ENCODE results near the gene GRIN2C. TPM values are rescaled to one million over a fixed set of nuclear protein-coding genes. Genes with fewer than 3 reads are reported as not detected.
A peak's percentile ranks its signal among the peaks of the same experiment; 100 is the strongest.

GRIN2C gene
- total RNA-seq, 1 donor from 2014 or later = 0.05 TPM

- H3K9me3 Mint-ChIP-seq = no peaks in the 10 kb centered on the region
- H3K27me3 Mint-ChIP-seq = peaks cover 17% of the 10 kb centered on the region
- no peak overlapping the region for H3K27ac Mint-ChIP-seq
- DNase-seq = no peak
- peaks cover 15% of the 10 kb centered on the region for H3K4me1 Mint-ChIP-seq
- peaks cover 19% of the 10 kb centered on the region for H3K36me3 Mint-ChIP-seq (ENCODE audit: low read depth)
- intact Hi-C loops (cut with micrococcal nuclease) = loop anchor here (2.0 kb wide), 2 partner anchors 120 to 208 kb away; no protein-coding TSS in a partner anchor
- H3K4me3 Mint-ChIP-seq = no peak overlapping the region
Observed at GRCh38 chr17:74864297-74864865, 4.7 kb upstream of the GRIN2C start.

DNA sequence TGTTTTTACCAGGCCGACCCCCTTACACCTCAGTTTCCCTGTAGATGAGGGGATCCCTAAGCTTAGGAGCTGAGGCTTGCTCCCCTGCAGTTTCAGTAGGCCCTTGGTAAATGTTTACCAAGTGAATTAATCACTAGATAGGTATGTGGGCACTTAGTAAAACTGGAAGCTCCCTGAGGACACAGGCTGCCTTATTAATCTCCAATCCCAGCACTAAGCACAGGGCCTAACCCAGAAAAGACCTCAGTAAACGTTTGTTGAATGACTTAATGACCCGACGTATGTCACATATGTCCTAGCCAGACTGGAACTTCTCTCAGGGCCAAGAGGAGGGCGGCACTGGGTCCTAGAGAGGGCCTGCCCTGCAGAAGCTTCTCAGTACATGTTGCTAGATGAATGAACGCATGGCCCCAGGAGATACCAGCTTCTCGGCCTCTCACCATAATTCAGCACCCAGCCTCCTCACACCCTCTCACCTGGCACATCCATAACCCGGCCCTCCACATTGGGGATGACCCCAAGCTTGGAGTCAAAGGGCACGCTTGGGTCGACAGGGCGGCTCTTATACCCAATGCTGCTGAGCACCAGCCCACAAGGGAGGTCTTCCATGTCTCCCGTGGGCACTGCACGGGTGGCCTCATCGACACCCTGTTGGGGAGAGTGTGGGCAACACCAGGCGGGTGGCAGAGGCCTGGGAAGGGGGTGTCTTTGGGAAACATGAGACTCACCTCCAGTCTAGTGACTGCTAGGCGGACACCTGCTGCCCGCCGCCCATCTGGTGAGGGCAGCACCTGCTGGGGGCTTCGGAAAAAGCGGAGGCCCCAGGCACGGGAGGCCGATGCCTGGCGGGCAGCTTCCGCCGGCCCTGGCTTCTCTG is 4.0 kb upstream of the GRIN2C start:
- H3K27ac Mint-ChIP-seq = no peak overlapping the region
- peaks cover 15% of the 10 kb centered on the region for H3K4me1 Mint-ChIP-seq
- intact Hi-C loops (cut with micrococcal nuclease) = loop anchor here (2.0 kb wide), 2 partner anchors 119 to 207 kb away; no protein-coding TSS in a partner anchor
- no peak overlapping the region for H3K4me3 Mint-ChIP-seq
- peaks cover 24% of the 10 kb centered on the region for H3K27me3 Mint-ChIP-seq
- peaks cover 18% of the 10 kb centered on the region for H3K36me3 Mint-ChIP-seq (ENCODE audit: low read depth)
- no peaks in the 10 kb centered on the region for H3K9me3 Mint-ChIP-seq
- no peak for DNase-seq

- no peak for DNase-seq
- Mint-ChIP-seq H3K36me3 (ENCODE audit: low read depth) (peaks cover 17% of the 10 kb centered on the region), H3K27ac (no peak overlapping the region)
Observed at GRCh38 chr17:74862919-74863318, 3.2 kb upstream of the GRIN2C start.

GRCh38 chr17:74862108-74862901 is 2.6 kb upstream of the GRIN2C start:
- peaks cover 15% of the 10 kb centered on the region for H3K36me3 Mint-ChIP-seq (ENCODE audit: low read depth)
- no peak overlapping the region for H3K27ac Mint-ChIP-seq
- no peak overlapping the region for H3K4me3 Mint-ChIP-seq
- peak; percentile 91 for DNase-seq
- intact Hi-C loops (cut with micrococcal nuclease) = no loop called here
- no peaks in the 10 kb centered on the region for H3K9me3 Mint-ChIP-seq
- H3K27me3 Mint-ChIP-seq = peaks cover 34% of the 10 kb centered on the region
- H3K4me1 Mint-ChIP-seq = peaks cover 10% of the 10 kb centered on the region

More at GRCh38 chr17:74862919-74863318, 3.2 kb upstream of the GRIN2C start:
- Mint-ChIP-seq H3K9me3 (no peaks in the 10 kb centered on the region), H3K4me1 (peaks cover 11% of the 10 kb centered on the region), H3K4me3 (no peak overlapping the region), H3K27me3 (peaks cover 28% of the 10 kb centered on the region)
- intact Hi-C loops (cut with micrococcal nuclease) = no loop called here

DNA sequence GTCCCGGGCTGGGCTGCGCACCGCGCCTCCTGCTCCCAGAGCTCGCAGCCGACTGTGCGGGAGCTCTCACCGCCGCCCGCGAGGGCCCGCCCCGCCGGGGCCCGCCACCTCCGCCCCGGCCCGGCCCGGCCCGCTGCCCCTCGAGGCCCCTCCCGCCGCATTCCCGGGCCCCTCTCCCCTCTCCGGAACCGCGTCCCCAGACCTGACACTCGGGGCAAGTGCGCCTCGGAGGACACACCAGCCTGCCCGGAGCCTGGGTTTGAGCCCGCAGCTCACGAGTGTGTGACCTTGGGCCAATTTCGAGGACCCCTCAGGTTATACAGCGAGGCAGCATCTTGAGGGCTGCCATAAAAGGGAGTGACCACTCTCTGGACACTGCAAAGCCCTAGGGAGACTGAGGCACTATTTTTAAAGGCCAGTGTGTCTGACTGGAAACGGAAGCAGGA is 2.0 kb upstream of the GRIN2C start:
- no peak overlapping the region for H3K4me3 Mint-ChIP-seq
- no peak for DNase-seq
- intact Hi-C loops (cut with micrococcal nuclease) = no loop called here
- peaks cover 15% of the 10 kb centered on the region for H3K36me3 Mint-ChIP-seq (ENCODE audit: low read depth)
- H3K4me1 Mint-ChIP-seq = peaks cover 9% of the 10 kb centered on the region
- H3K27me3 Mint-ChIP-seq = peaks cover 41% of the 10 kb centered on the region
- H3K9me3 Mint-ChIP-seq = no peaks in the 10 kb centered on the region
- H3K27ac Mint-ChIP-seq = no peak overlapping the region

GRCh38 chr17:74860872-74861661 is 1.4 kb upstream of the GRIN2C start:
- DNase-seq = peak; percentile 65
- H3K9me3 Mint-ChIP-seq = no peaks in the 10 kb centered on the region
- intact Hi-C loops (cut with micrococcal nuclease) = no loop called here
- peaks cover 9% of the 10 kb centered on the region for H3K4me1 Mint-ChIP-seq
- H3K36me3 Mint-ChIP-seq (ENCODE audit: low read depth) = peaks cover 15% of the 10 kb centered on the region
- H3K27ac Mint-ChIP-seq = no peak overlapping the region
- H3K4me3 Mint-ChIP-seq = no peak overlapping the region
- H3K27me3 Mint-ChIP-seq = peaks cover 47% of the 10 kb centered on the region

DNA sequence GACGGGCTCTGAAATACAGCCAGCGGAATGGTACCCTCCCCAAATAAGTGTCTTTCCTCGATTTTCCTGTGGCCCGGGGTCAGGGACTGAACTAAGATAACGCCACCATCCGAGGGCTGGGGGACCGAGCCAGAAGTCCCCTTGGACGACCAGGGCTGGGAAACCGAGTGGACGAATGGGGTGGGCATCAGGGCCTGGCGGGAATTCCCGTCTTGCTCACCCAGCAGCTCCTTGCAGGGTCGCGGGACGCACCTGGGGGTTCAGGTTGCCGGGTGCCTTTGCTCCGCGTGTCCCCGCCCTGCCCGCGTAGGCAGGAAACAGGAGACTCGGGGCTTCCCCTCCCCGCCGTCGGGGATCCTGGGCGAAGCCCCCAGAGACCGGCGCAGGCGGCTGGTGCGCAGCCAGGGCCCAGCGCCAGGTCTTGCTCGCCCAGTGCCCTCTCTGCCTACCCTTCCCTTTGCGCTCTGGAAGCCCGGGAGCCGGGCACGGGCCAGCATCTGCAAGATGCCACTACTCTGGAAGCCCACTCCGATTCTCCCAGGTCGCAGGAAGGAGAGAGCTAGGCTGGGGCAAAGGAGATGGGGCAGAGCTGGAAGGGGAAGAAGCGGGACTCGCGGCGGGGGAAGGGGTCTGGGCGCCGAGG is 665 bp upstream of the GRIN2C start:
- peaks cover 9% of the 10 kb centered on the region for H3K4me1 Mint-ChIP-seq
- H3K27me3 Mint-ChIP-seq = peaks cover 53% of the 10 kb centered on the region
- DNase-seq = peak; percentile 69
- H3K9me3 Mint-ChIP-seq = no peaks in the 10 kb centered on the region
- intact Hi-C loops (cut with micrococcal nuclease) = no loop called here
- peaks cover 15% of the 10 kb centered on the region for H3K36me3 Mint-ChIP-seq (ENCODE audit: low read depth)
- no peak overlapping the region for H3K27ac Mint-ChIP-seq
- peak overlapping the region; percentile 50 for H3K4me3 Mint-ChIP-seq

GRCh38 chr17:74858672-74859458 is 820 bp downstream of the GRIN2C start:
- intact Hi-C loops (cut with micrococcal nuclease) = no loop called here

GRCh38 chr17:74857191-74857590 is 2.5 kb downstream of the GRIN2C start:
- Mint-ChIP-seq H3K9me3 (no peaks in the 10 kb centered on the region), H3K27ac (no peak overlapping the region), H3K27me3 (peaks cover 70% of the 10 kb centered on the region), H3K4me3 (no peak overlapping the region), H3K36me3 (ENCODE audit: low read depth) (peaks cover 2% of the 10 kb centered on the region), H3K4me1 (peaks cover 12% of the 10 kb centered on the region)
- no peak for DNase-seq
- intact Hi-C loops (cut with micrococcal nuclease) = no loop called here

More at GRCh38 chr17:74858672-74859458, 820 bp downstream of the GRIN2C start:
- Mint-ChIP-seq H3K27me3 (peaks cover 61% of the 10 kb centered on the region), H3K36me3 (ENCODE audit: low read depth) (peaks cover 9% of the 10 kb centered on the region), H3K9me3 (no peaks in the 10 kb centered on the region), H3K4me3 (peak overlapping the region; percentile 56), H3K27ac (peak overlapping the region; percentile 24), H3K4me1 (peaks cover 5% of the 10 kb centered on the region)
- DNase-seq = no peak

DNA sequence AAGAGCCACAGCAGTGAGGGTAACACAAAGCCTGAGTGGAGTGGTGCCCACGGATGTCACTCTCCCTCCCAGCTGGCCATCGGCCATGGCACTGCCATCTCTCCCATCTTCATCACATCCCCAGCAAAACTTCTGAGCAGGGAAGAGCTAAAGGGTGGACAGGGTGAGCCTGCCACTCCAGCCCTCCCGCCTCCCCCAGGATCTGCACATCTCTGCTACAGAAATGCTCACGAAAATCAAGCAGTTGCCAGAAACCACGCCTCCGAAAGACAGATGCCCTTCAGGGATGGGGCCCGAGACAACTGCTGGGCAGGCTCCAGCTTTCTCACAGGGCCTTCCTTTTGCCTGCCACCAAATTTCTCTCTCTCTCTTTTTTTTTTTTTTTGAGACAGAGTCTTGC is 3.6 kb downstream of the GRIN2C start:
- peaks cover 12% of the 10 kb centered on the region for H3K4me1 Mint-ChIP-seq
- H3K9me3 Mint-ChIP-seq = no peaks in the 10 kb centered on the region
- H3K4me3 Mint-ChIP-seq = no peak overlapping the region
- H3K27me3 Mint-ChIP-seq = peaks cover 66% of the 10 kb centered on the region
- H3K36me3 Mint-ChIP-seq (ENCODE audit: low read depth) = no peaks in the 10 kb centered on the region
- intact Hi-C loops (cut with micrococcal nuclease) = no loop called here
- DNase-seq = no peak
- H3K27ac Mint-ChIP-seq = no peak overlapping the region

GRCh38 chr17:74855323-74855722 is 4.4 kb downstream of the GRIN2C start:
- Mint-ChIP-seq H3K4me1 (peaks cover 12% of the 10 kb centered on the region), H3K4me3 (no peak overlapping the region), H3K9me3 (no peaks in the 10 kb centered on the region), H3K36me3 (ENCODE audit: low read depth) (no peaks in the 10 kb centered on the region), H3K27ac (no peak overlapping the region), H3K27me3 (peaks cover 67% of the 10 kb centered on the region)
- no peak for DNase-seq
- intact Hi-C loops (cut with micrococcal nuclease) = no loop called here

DNA sequence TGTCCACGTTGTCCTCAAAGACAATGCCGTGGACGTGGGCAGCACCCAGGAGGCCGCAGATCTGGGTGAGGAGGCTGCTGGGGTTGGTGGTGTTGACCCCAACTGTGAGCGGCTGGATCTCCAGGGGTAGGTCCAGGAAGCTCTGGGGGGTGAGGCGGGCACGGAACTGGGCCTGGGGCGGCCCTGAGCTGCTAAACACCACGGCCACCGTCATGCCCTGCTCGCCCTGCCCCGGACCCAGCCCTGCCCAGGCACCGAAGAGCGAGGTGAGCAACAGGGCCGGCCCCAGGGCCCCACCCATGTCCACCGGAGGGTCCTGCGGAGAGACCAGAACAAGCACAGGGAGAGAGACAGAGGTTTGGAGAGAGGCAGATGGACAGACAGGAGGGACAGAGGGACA is 4.9 kb downstream of the GRIN2C start:
- Mint-ChIP-seq H3K36me3 (ENCODE audit: low read depth) (no peaks in the 10 kb centered on the region), H3K27ac (no peak overlapping the region), H3K4me3 (no peak overlapping the region), H3K4me1 (peaks cover 10% of the 10 kb centered on the region), H3K9me3 (no peaks in the 10 kb centered on the region), H3K27me3 (peaks cover 63% of the 10 kb centered on the region)
- intact Hi-C loops (cut with micrococcal nuclease) = no loop called here
- DNase-seq = no peak

Measured in activated CD4-positive, alpha-beta T cell treated with anti-CD3 and anti-CD28 coated beads, Interleukin-2, amount 10 ng/mL, durations not matched to agents 24 days and 14 days (primary cell).